ENCODE results near the gene FAM177A1. TPM values are rescaled to one million over a fixed set of nuclear protein-coding genes. Genes with fewer than 3 reads are reported as not detected.

Gene FAM177A1
- 48.7 and 50.3 TPM in 2 replicates for total RNA-seq

GRCh38 chr14:35046048-35046750 lies at the start of gene FAM177A1:
Gene FAM177A1, plus strand, starts transcription at chr14:35046272. Its CDS starts 192 bp downstream, at chr14:35046464.

GRCh38 chr14:35121887-35122695 lies 76.0 kb downstream of the FAM177A1 start, which contains the start of the genes PPP2R3C and PRORP:
Gene PPP2R3C, minus strand, starts transcription at chr14:35121990. Its CDS starts 31 bp downstream, at chr14:35121959.
Gene PRORP, plus strand, starts transcription at chr14:35122552. Its CDS starts 694 bp downstream, at chr14:35123246.

Other genes with a start within 250 kb of the FAM177A1 start
- 37.7 and 47.6 TPM in 2 replicates for gene BAZ1A, start 170.9 kb upstream of the FAM177A1 start, total RNA-seq
- gene SRP54, start 63.3 kb upstream of the FAM177A1 start, total RNA-seq = 43.8 and 56.2 TPM in 2 replicates
- gene PPP2R3C, start 75.7 kb downstream of the FAM177A1 start, total RNA-seq = 5.1 and 7.9 TPM in 2 replicates
- gene PRORP, start 76.3 kb downstream of the FAM177A1 start, total RNA-seq = 44.9 and 55.0 TPM in 2 replicates
- 197 and 211 TPM in 2 replicates for gene PSMA6, start 246.1 kb downstream of the FAM177A1 start, total RNA-seq